LNCaP clone FGC (cell line): ENCODE data around the gene FLII.

ENCODE experiments used
- DNase-seq: peaks from one replicate; pipeline ENCODE4 v3.0.0-alpha.2; 2011; ENCODE audit warnings: low read depth
- H3K4me3 ChIP-seq: 2 replicates; pipeline ENCODE4 v1.5.1; 2011; ENCODE audit warnings: mild to moderate bottlenecking, low read depth, low read length, control low read depth
- TF ChIP-seq, protein P1 (sequence below): IDR thresholded peaks from 2 replicates; pipeline ENCODE4 v1.5.1; 2012; ENCODE audit warnings: mild to moderate bottlenecking; ENCODE audit not compliant: control insufficient read depth, insufficient read depth; ENCODE audit errors: extremely low read depth

Gene FLII

DNA sequence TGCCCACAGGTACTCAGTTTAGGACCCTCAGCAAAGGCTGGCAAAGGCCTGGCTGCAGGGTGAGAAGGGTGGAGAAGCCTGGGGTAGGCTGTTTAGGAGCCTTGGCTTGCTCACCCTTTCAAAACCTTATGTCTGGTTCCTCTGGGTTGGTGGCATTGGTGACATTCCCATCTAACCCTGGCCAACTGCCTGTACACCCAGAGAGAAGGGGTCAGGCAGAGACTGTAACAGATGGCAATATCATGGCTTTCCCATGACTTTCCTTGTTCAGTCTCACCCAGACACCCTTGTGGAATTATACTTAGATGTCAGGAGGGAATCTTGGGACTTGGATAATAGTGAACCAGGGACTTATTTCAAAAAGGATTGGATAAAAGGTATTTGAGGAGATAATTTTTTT lies 51.6 kb downstream of the FLII start:
- DNase-seq = no peak
- TF ChIP-seq, protein P1, sequence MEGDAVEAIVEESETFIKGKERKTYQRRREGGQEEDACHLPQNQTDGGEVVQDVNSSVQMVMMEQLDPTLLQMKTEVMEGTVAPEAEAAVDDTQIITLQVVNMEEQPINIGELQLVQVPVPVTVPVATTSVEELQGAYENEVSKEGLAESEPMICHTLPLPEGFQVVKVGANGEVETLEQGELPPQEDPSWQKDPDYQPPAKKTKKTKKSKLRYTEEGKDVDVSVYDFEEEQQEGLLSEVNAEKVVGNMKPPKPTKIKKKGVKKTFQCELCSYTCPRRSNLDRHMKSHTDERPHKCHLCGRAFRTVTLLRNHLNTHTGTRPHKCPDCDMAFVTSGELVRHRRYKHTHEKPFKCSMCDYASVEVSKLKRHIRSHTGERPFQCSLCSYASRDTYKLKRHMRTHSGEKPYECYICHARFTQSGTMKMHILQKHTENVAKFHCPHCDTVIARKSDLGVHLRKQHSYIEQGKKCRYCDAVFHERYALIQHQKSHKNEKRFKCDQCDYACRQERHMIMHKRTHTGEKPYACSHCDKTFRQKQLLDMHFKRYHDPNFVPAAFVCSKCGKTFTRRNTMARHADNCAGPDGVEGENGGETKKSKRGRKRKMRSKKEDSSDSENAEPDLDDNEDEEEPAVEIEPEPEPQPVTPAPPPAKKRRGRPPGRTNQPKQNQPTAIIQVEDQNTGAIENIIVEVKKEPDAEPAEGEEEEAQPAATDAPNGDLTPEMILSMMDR = no peak
- H3K4me3 ChIP-seq = no peak overlapping the region

DNA sequence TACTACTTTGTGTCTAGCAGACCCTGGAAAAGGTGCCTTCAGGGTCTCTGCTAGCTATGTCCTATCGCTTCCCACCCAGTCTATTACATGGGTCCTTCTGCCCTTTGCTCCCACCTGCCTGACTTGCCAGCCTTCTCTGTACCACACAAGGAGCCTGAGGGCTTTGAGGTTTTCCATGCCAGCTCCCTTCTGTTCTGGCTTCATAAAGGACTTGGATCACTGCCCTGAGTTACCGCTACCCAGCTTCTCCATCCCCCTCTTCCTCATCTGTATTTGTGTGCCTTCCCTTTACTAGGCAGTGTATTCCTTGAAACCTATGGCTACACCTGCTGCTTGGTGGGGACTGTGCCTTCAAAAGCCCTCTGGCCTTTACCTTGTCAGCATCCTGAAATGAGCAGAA lies 52.7 kb downstream of the FLII start:
- TF ChIP-seq, protein P1 = no peak
- H3K4me3 ChIP-seq = no peak overlapping the region

DNA sequence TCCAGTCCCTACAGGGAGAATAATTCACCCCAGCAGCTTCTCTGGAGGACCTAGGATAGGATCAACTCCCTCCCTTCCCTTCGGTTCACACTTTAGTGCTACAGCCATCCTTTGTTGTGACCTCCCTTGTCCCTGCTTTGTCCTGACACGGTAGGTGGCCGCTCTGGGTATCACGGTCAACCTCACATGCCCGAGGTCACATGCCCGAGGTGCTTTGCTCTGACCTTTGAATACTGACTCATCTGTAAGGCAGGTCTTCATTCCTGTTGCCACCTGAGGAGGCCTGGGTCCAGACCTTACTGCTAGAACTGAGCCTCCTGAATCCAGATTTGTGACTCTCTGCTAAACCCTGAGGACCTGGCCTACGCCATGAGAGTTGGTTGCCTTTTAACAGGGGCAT lies 55.2 kb downstream of the FLII start:
- no peak overlapping the region for H3K4me3 ChIP-seq
- TF ChIP-seq, protein P1 = no peak
- DNase-seq = no peak

More for the DNA sequence above, 52.7 kb downstream of the FLII start:
- DNase-seq = no peak

DNA sequence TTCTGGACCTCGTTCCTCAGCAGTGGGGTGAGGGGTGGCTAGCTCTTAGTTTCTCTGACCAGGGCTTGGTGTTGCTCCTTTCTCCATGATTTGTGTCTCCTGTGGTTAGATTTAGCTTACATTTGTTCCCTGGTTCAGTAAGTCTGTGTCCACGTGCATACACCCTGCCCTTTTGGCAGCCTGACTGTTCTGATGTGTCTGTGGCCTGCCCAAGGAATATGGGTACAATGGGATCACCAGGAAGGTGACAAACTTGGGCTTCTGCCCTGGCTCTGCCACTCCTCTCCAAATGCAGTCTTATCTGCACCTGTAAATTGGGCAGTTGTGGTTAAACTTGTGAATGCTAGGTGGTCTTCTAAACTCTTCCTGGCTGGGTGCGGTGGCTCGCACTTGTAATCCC lies 57.4 kb downstream of the FLII start:
- TF ChIP-seq, protein P1 = no peak
- no peak for DNase-seq
- no peak overlapping the region for H3K4me3 ChIP-seq

DNA sequence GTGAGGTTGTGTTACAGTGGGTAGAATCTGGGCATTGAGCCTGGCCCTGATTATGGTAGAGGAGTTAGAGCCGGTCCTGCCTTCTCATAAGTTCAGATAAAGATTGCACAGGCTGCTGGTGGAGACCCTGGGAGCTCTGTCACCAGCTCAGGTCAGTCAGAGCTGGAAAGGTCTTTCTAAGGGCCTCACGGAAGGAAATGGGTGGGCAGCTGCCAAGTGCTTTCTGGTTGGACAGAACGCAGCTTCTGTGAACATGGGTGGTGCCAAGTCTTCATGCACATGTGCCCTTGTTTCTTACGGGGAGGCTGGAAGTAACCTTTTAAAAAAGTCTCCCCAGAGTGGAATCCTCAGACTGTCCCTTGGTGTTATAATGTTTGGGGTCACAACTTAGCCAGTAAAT lies 60.0 kb downstream of the FLII start:
- TF ChIP-seq, protein P1 = no peak
- DNase-seq = no peak
- H3K4me3 ChIP-seq = no peak overlapping the region

DNA sequence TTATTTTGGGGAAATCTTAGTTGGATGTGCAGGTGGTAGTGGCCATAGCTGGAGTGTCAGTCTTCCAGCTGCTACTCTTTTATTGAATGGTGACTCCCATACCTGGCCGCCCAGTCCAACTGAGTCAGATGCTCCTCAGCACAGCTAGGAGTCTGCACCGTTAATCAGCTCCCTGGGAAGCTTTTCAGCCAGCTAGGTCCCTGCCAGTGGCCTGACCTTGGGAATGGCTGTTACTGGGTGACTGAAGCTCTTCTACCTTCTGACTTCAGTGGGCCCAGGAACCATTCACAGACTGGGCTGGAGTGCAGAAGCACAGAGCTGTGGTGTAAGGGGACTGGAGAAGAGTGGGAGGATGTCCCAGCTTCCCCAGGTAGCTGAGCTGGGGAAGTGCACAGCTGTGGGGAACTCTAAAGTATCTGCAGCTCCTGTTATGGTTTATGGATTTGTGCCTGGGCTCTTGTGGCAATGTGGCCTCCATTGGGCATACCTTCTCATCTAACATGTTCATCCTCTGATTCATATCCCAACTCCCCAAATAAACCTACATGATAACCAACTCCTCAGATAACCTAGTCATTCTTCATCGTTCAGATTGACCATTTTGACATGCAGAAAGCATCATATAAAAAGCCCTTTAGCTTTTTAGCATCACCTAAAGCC lies 60.9 kb downstream of the FLII start:
- no peak for DNase-seq
- TF ChIP-seq, protein P1 = no peak

DNA sequence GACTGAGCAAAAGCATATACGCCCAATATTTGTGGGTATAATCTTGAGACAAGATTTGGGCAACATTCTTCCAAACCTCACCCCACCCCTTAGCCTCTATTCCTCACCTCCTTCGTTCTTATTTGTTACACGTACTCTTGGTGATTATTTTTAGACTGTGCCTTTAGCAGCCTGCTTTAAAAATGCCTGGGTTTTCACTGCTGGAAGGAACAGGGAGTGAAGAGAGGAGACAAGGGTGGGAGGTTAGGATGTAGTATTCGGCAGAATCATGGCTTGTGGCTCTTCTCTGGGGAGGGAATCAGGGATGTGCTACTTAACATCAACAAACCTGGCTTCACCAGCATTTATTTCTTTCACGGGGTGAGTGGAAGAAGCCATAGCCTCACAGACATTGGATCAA lies 63.3 kb downstream of the FLII start:
- no peak overlapping the region for H3K4me3 ChIP-seq
- TF ChIP-seq, protein P1 = no peak
- no peak for DNase-seq

More for the DNA sequence above, 60.9 kb downstream of the FLII start:
- H3K4me3 ChIP-seq = no peak overlapping the region
